SK-N-SH treated with all-trans-retinoic acid at 6 μM for 48 hours (cell line): ENCODE results near the gene TADA2B.

Experiments used
- ATAC-seq: fragments of 200-7000 bp; cut with Tn5 transposase; 3 replicates; pipeline ENCODE4 v1.9.1; 2020; ENCODE audit warnings: mild to moderate bottlenecking, moderate library complexity
- ARNTL ChIP-seq: fragments of 450-650 bp; formaldehyde crosslinking; IDR thresholded peaks from 2 replicates; pipeline ENCODE4 v1.5.0; 2020; ENCODE audit warnings: low read depth, mild to moderate bottlenecking, moderate library complexity, borderline replicate concordance
- BACH2 ChIP-seq: fragments of 250-450 bp; sonication (Bioruptor Pico); IDR thresholded peaks from 2 replicates; pipeline ENCODE4 v1.9.0; 2021; ENCODE audit warnings: mild to moderate bottlenecking, borderline replicate concordance
- CREB5 ChIP-seq: fragments of 250-450 bp; sonication (Bioruptor Pico); IDR thresholded peaks from 2 replicates; pipeline ENCODE4 v1.5.1; 2020; ENCODE audit warnings: low read depth, mild to moderate bottlenecking, moderate library complexity
- CSDC2 ChIP-seq: fragments of 250-450 bp; sonication (Bioruptor Pico); IDR thresholded peaks from 2 replicates; pipeline ENCODE4 v1.5.0; 2020; ENCODE audit warnings: mild to moderate bottlenecking, moderate library complexity
- CSRNP3 ChIP-seq: fragments of 250-450 bp; sonication (Bioruptor Pico); IDR thresholded peaks from 2 replicates; pipeline ENCODE4 v1.5.1; 2021; ENCODE audit warnings: mild to moderate bottlenecking, moderate library complexity
- ESRRG ChIP-seq: fragments of 250-450 bp; sonication (Bioruptor Pico); IDR thresholded peaks from 2 replicates; pipeline ENCODE4 v1.6.1; 2021; ENCODE audit warnings: mild to moderate bottlenecking
- GLIS3 ChIP-seq: fragments of 250-450 bp; sonication (Bioruptor Pico); IDR thresholded peaks from 2 replicates; pipeline ENCODE4 v1.5.0; 2020; ENCODE audit warnings: mild to moderate bottlenecking, moderate library complexity
- ISL1 ChIP-seq: fragments of 250-450 bp; sonication (Bioruptor Pico); IDR thresholded peaks from 2 replicates; pipeline ENCODE4 v2.1.2; 2022; ENCODE audit warnings: mild to moderate bottlenecking, moderate library complexity
- OSR1 ChIP-seq: fragments of 250-450 bp; sonication (Bioruptor Pico); IDR thresholded peaks from 2 replicates; pipeline ENCODE4 v1.8.0; 2022; ENCODE audit warnings: moderate library complexity, mild to moderate bottlenecking, inconsistent platforms
- PATZ1 ChIP-seq: fragments of 250-450 bp; sonication (Bioruptor Pico); IDR thresholded peaks from 2 replicates; pipeline ENCODE4 v1.8.0; 2020; ENCODE audit warnings: mild to moderate bottlenecking, moderate library complexity, borderline replicate concordance
- POU6F1 ChIP-seq: fragments of 250-450 bp; sonication (Bioruptor Pico); IDR thresholded peaks from 2 replicates; pipeline ENCODE4 v1.8.0; 2021; ENCODE audit warnings: low read depth, mild to moderate bottlenecking, moderate library complexity, borderline replicate concordance
- RARB ChIP-seq: fragments of 250-450 bp; sonication (Bioruptor Pico); IDR thresholded peaks from 2 replicates; pipeline ENCODE4 v1.8.0; 2021; ENCODE audit warnings: mild to moderate bottlenecking, moderate library complexity
- SNAI2 ChIP-seq: fragments of 250-450 bp; sonication (Bioruptor Pico); IDR thresholded peaks from 2 replicates; pipeline ENCODE4 v1.5.0; 2020; ENCODE audit warnings: mild to moderate bottlenecking, moderate library complexity
- TOX ChIP-seq: fragments of 250-450 bp; sonication (Bioruptor Pico); IDR thresholded peaks from 2 replicates; pipeline ENCODE4 v1.8.0; 2021; ENCODE audit warnings: mild to moderate bottlenecking, moderate library complexity, borderline replicate concordance
- ZC3H10 ChIP-seq: fragments of 250-450 bp; sonication (Bioruptor Pico); IDR thresholded peaks from 2 replicates; pipeline ENCODE4 v1.5.1; 2021; ENCODE audit warnings: mild to moderate bottlenecking, moderate library complexity
- ZFP3 ChIP-seq: fragments of 250-450 bp; sonication (Bioruptor Pico); IDR thresholded peaks from 2 replicates; pipeline ENCODE4 v1.5.0; 2020; ENCODE audit warnings: mild to moderate bottlenecking, moderate library complexity
- ZFP30 ChIP-seq: fragments of 450-650 bp; formaldehyde crosslinking; IDR thresholded peaks from 2 replicates; pipeline ENCODE4 v1.5.0; 2022; ENCODE audit warnings: mild to moderate bottlenecking, moderate library complexity
- ZNF565 ChIP-seq: fragments of 450-650 bp; formaldehyde crosslinking; conservative IDR thresholded peaks from 2 replicates; pipeline ENCODE4 v1.5.0; 2020; ENCODE audit warnings: low read depth, mild to moderate bottlenecking, moderate library complexity
- ZNF70 ChIP-seq: fragments of 450-650 bp; formaldehyde crosslinking; IDR thresholded peaks from 2 replicates; pipeline ENCODE4 v1.5.0; 2020; ENCODE audit warnings: mild to moderate bottlenecking, moderate library complexity
- ZNF8 ChIP-seq: fragments of 450-650 bp; formaldehyde crosslinking; IDR thresholded peaks from 2 replicates; pipeline ENCODE4 v1.5.0; 2020; ENCODE audit warnings: mild to moderate bottlenecking, moderate library complexity

The TADA2B gene

DNA sequence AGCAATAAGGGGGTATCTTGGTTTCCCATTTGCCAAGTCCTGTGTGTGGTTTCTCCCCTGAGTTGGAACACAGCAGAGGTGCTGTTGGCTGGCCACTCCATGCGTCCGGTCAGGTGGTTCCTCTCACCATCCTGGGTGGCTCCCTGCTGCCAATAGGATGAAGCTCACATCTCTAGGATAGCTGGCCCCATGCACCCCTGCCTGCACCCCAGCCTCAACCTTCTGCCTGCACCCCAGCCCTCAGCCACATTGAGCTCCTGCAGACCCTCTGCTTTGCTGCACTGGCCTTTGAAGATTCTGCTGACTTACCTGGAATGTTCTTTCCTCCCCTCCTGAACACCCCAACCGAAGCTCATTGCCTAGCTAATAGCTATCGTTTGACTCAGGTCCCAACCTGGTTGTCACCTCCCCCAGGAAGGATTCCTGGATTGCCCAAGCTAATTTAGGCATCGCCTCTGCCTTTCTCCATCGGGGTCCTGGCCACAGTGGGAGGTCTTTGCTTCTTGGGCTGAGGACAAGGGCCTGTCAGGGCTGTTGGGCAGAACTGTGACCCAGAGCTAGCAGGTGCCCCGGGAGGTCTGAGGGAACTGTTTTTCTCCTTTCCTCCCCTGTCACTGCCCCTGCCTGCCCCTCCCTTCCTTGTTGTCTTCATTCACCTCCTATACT, 61.3 kb downstream of the TADA2B start:
- TF ChIP-seq BACH2 (CRISPR knock-in tag) (no peak), SNAI2 (CRISPR knock-in tag) (no peak), ISL1 (CRISPR knock-in tag) (no peak), ZNF8 (CRISPR knock-in tag) (no peak), TOX (CRISPR knock-in tag) (no peak), CSDC2 (CRISPR knock-in tag) (no peak), PATZ1 (CRISPR knock-in tag) (no peak), CREB5 (CRISPR knock-in tag) (no peak)
- no peak for ATAC-seq

DNA sequence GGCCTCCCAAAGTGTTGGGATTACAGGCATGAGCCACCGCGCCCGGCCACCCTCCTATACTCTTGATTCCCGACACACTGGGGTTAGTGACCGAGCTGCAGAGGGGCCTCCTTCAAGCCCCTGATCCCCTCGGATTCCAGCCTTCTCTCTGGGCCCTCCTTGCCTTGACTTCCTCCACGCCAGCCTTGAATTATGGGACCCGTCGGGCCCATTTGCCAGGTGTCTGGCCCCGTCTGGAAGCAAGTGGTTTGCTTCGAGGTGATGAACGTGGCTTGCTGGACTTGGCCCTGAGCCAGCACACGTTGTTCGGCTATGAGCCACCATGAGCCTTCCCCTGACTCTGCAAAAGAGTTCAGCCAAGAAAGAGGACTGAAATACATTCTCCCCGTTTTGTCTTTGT, 62.1 kb downstream of the TADA2B start:
- no peak for TF ChIP-seq ARNTL
- no peak for TF ChIP-seq TOX (CRISPR knock-in tag)
- no peak for TF ChIP-seq POU6F1
- no peak for TF ChIP-seq ISL1 (CRISPR knock-in tag)
- no peak for TF ChIP-seq OSR1 (CRISPR knock-in tag)
- TF ChIP-seq ZNF565 (CRISPR knock-in tag): no peak
- TF ChIP-seq ZFP3: no peak
- TF ChIP-seq RARB (CRISPR knock-in tag): no peak
- no peak for TF ChIP-seq ZC3H10 (CRISPR knock-in tag)
- no peak for TF ChIP-seq ESRRG
- TF ChIP-seq CSRNP3 (CRISPR knock-in tag): no peak
- TF ChIP-seq GLIS3 (CRISPR knock-in tag): no peak
- TF ChIP-seq ZNF70 (CRISPR knock-in tag): no peak
- TF ChIP-seq, all 23 proteins: peak for 0
- ATAC-seq: no peak

DNA sequence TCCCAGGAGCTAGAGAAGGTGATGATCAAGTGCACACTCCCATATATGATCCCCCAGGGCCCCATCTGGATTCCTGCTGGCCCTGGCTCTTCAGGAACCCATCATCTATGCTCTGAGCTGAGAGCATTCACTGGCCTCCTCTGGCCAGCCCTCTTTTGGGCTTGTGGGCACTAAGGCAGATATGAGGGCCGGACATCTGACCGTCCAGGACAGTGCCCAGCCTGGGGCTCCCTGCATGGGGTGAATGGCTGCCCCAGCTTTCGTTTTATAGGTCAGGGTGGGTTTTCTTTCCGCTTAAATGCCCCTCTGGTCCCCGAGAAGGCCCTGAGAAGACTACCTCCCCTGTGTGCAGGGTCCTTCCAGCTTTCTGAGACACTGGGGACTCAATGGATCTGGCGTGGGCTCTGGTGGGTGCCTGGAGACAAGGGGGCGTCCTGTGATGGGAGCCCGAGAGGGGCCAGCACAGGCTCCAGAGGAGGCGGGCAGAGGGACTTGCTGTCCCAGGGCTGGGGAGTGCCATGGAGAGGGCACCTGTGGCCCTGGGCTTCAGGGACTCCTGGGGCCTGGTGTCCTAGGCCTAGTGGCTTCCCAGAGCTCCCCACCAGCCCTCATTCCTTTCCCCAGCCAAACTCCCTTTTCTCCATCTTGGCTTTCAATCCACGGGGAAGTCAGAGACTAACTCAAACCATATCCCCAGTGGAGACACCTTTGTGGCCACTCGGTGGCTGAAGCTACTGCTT, 64.2 kb downstream of the TADA2B start:
- ATAC-seq: no peak
- TF ChIP-seq ZFP30 (CRISPR knock-in tag): no peak
- TF ChIP-seq SNAI2 (CRISPR knock-in tag): no peak
- no peak for TF ChIP-seq OSR1 (CRISPR knock-in tag)
- no peak for TF ChIP-seq ZFP3
- TF ChIP-seq ZC3H10 (CRISPR knock-in tag): no peak
- no peak for TF ChIP-seq ISL1 (CRISPR knock-in tag)
- TF ChIP-seq CSDC2 (CRISPR knock-in tag): no peak
- TF ChIP-seq, all 23 proteins: peak for 0
